Measurements from ENCODE around the gene CLEC4E.

DNA sequence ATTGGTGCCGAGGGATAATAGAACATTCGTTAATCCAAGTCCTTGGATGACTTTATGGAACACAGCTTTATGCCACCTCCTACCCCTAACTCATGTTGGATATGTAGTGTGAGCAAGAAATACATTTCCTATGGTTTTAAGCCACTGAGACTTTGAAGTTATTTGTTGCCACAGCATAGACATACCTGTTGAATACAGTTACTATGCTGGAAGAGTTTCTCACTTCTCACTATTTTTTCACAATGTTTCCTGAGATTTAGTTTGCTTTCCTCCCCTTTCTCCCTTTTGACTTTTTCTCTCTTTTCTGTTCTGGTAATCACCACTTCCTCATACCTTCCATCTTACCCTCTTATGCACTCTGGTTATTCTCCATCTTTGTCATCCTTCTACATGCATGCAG is 7.5 kb upstream of the CLEC4E start:
- TF ChIP-seq CEBPB (IDR thresholded peaks at IDR 0.05), result no peak
- TF ChIP-seq EP300 (IDR thresholded peaks at IDR 0.05; ENCODE audit: borderline replicate concordance), result no peak
- no peak for TF ChIP-seq EGR1 (IDR thresholded peaks at IDR 0.05)
- no peak for TF ChIP-seq YY1 (IDR thresholded peaks at IDR 0.05; ENCODE audit: low read depth)
- no peak for TF ChIP-seq NFIC (IDR thresholded peaks at IDR 0.05)
- TF ChIP-seq RAD21 (IDR thresholded peaks at IDR 0.05; ENCODE audit: low read depth), result no peak
- TF ChIP-seq FOXM1 (IDR thresholded peaks at IDR 0.05; ENCODE audit: borderline replicate concordance, low read depth), result no peak
- TF ChIP-seq, protein P1, sequence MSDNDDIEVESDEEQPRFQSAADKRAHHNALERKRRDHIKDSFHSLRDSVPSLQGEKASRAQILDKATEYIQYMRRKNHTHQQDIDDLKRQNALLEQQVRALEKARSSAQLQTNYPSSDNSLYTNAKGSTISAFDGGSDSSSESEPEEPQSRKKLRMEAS (IDR thresholded peaks at IDR 0.05), result no peak
- TF ChIP-seq, protein P2, sequence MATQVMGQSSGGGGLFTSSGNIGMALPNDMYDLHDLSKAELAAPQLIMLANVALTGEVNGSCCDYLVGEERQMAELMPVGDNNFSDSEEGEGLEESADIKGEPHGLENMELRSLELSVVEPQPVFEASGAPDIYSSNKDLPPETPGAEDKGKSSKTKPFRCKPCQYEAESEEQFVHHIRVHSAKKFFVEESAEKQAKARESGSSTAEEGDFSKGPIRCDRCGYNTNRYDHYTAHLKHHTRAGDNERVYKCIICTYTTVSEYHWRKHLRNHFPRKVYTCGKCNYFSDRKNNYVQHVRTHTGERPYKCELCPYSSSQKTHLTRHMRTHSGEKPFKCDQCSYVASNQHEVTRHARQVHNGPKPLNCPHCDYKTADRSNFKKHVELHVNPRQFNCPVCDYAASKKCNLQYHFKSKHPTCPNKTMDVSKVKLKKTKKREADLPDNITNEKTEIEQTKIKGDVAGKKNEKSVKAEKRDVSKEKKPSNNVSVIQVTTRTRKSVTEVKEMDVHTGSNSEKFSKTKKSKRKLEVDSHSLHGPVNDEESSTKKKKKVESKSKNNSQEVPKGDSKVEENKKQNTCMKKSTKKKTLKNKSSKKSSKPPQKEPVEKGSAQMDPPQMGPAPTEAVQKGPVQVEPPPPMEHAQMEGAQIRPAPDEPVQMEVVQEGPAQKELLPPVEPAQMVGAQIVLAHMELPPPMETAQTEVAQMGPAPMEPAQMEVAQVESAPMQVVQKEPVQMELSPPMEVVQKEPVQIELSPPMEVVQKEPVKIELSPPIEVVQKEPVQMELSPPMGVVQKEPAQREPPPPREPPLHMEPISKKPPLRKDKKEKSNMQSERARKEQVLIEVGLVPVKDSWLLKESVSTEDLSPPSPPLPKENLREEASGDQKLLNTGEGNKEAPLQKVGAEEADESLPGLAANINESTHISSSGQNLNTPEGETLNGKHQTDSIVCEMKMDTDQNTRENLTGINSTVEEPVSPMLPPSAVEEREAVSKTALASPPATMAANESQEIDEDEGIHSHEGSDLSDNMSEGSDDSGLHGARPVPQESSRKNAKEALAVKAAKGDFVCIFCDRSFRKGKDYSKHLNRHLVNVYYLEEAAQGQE (IDR thresholded peaks at IDR 0.05; ENCODE audit: low read depth), result no peak
- TF ChIP-seq, protein P3, sequence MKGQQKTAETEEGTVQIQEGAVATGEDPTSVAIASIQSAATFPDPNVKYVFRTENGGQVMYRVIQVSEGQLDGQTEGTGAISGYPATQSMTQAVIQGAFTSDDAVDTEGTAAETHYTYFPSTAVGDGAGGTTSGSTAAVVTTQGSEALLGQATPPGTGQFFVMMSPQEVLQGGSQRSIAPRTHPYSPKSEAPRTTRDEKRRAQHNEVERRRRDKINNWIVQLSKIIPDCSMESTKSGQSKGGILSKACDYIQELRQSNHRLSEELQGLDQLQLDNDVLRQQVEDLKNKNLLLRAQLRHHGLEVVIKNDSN (IDR thresholded peaks at IDR 0.05), result no peak
